Panc1 (cell line): ENCODE data around the gene C2orf76. TPM values are rescaled to one million over a fixed set of nuclear protein-coding genes. Genes with fewer than 3 reads are reported as not detected.

Experiments used
- ATAC-seq: fragments of 200-7000 bp; cut with Tn5 transposase; 2 replicates; pipeline ENCODE4 v1.9.1; 2020; ENCODE audit warnings: mild to moderate bottlenecking, moderate library complexity
- BruUV-seq: library from RNA; stranded (reverse); fragments of 400-500 nt; replicated peaks from 2 replicates; lab custom pipeline; 2021; lab: Mats Ljungman, UMichigan
- CTCF ChIA-PET: fragments of 300-600 bp; sonication (Branson Sonifier 250); formaldehyde crosslinking; loops from one replicate; lab custom pipeline; 2022; ENCODE audit warnings: antibody characterized with exemption; lab: Charles Lee
- POLR2A ChIA-PET: fragments of 300-600 bp; sonication (Branson Sonifier 250); formaldehyde crosslinking; loops from one replicate; lab custom pipeline; 2022; ENCODE audit warnings: antibody characterized with exemption; lab: Charles Lee
- DNase-seq: peaks from one replicate; pipeline ENCODE4 v3.0.0-alpha.2; 2010; ENCODE audit warnings: low read depth, low spot score
- H3K27ac ChIP-seq: 2 replicates; pipeline ENCODE4 v1.5.1; 2011; ENCODE audit warnings: mild to moderate bottlenecking, low read length, inconsistent platforms
- H3K27me3 ChIP-seq: fragments of 200-500 bp; sonication (Bioruptor generic); 2 replicates; pipeline ENCODE4 v1.6.0; 2014; ENCODE audit warnings: low read length, inconsistent platforms; ENCODE audit not compliant: control insufficient read depth, insufficient read depth
- H3K36me3 ChIP-seq: fragments of 200-500 bp; sonication (Bioruptor generic); 2 replicates; pipeline ENCODE4 v1.5.1; 2014; ENCODE audit warnings: inconsistent platforms, mild to moderate bottlenecking, low read length, moderate library complexity; ENCODE audit not compliant: control insufficient read depth, insufficient read depth
- H3K4me1 ChIP-seq: 2 replicates; pipeline ENCODE4 v1.5.1; 2011; ENCODE audit warnings: inconsistent platforms, mild to moderate bottlenecking, low read length, moderate library complexity; ENCODE audit not compliant: control insufficient read depth, insufficient read depth
- H3K4me3 ChIP-seq, 2 experiments: 2 replicates each; pipeline ENCODE4 v1.5.1; 2011 to 2012; ENCODE audit warnings: low read depth in 2 of 2, low read length in 2 of 2, mild to moderate bottlenecking in 2 of 2, inconsistent platforms in 1 of 2, moderate library complexity in 1 of 2
- H3K9me3 ChIP-seq: fragments of 200-500 bp; sonication (Bioruptor generic); 2 replicates; pipeline ENCODE4 v1.5.1; 2014; ENCODE audit warnings: low read depth, mild to moderate bottlenecking, inconsistent platforms, low read length, moderate library complexity; ENCODE audit not compliant: control insufficient read depth, insufficient read depth
- POLR2AphosphoS5 ChIP-seq: IDR thresholded peaks from 2 replicates; pipeline ENCODE4 v1.6.1; 2012; ENCODE audit warnings: mild to moderate bottlenecking, low read depth, low read length, moderate library complexity
- REST ChIP-seq, 2 experiments: IDR thresholded peaks; 2 replicates each; pipeline ENCODE4 v1.6.1; 2011 to 2012; ENCODE audit warnings: low read depth in 2 of 2, control low read depth in 1 of 2, low read length in 1 of 2, mild to moderate bottlenecking in 1 of 2, moderate library complexity in 1 of 2; ENCODE audit not compliant: insufficient read depth in 1 of 2
- SIN3A ChIP-seq: IDR thresholded peaks from 2 replicates; pipeline ENCODE4 v1.6.1; 2012; ENCODE audit warnings: low read depth, mild to moderate bottlenecking, low read length, moderate library complexity, borderline replicate concordance; ENCODE audit not compliant: insufficient read depth
- TCF7L2 ChIP-seq: IDR thresholded peaks from 2 replicates; pipeline ENCODE4 v1.6.1; 2011; ENCODE audit warnings: mild to moderate bottlenecking, low read depth, low read length, inconsistent platforms
- in situ Hi-C: cut with HindIII; loops from 2 replicates; pipeline ENCODE4 v1.10.0; 2016; ENCODE audit warnings: low sequenced_read_pairs, low pct_unique_long_range_greater_than_20kb
- intact Hi-C: fragments of 100-400 bp; cut with micrococcal nuclease; formaldehyde crosslinking; loops from one replicate; pipeline ENCODE4 v1.10.0; 2022; ENCODE audit not compliant: unreplicated experiment
- total RNA-seq: library from RNA; stranded (reverse); gene quantifications from one replicate; pipeline ENCODE4 v1.2.1, GENCODE V29; 2021; ENCODE audit not compliant: unreplicated experiment
- TF ChIP-seq, protein P1 (sequence below): fragments of 450-650 bp; IDR thresholded peaks from 2 replicates; pipeline ENCODE4 v1.5.1; 2017; ENCODE audit warnings: mild to moderate bottlenecking

Gene C2orf76
- total RNA-seq, 1 experiment from 2014 or later, result 22.7 TPM

GRCh38 chr2:119350311-119350998, 16.2 kb downstream of the C2orf76 start:
- CTCF ChIA-PET, result no interaction called here
- no peak for ATAC-seq

GRCh38 chr2:119349289-119349688, 17.3 kb downstream of the C2orf76 start:
- TF ChIP-seq, protein P1, sequence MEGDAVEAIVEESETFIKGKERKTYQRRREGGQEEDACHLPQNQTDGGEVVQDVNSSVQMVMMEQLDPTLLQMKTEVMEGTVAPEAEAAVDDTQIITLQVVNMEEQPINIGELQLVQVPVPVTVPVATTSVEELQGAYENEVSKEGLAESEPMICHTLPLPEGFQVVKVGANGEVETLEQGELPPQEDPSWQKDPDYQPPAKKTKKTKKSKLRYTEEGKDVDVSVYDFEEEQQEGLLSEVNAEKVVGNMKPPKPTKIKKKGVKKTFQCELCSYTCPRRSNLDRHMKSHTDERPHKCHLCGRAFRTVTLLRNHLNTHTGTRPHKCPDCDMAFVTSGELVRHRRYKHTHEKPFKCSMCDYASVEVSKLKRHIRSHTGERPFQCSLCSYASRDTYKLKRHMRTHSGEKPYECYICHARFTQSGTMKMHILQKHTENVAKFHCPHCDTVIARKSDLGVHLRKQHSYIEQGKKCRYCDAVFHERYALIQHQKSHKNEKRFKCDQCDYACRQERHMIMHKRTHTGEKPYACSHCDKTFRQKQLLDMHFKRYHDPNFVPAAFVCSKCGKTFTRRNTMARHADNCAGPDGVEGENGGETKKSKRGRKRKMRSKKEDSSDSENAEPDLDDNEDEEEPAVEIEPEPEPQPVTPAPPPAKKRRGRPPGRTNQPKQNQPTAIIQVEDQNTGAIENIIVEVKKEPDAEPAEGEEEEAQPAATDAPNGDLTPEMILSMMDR, result no peak
- TF ChIP-seq TCF7L2 (no peak), POLR2AphosphoS5 (no peak), REST (IDR thresholded peaks at IDR 0.05; ENCODE audit: insufficient read depth in 1 of 2, low read depth in 2 of 2, low read length in 1 of 2) (no peak), SIN3A (no peak)
- POLR2A ChIA-PET, result no interaction called here
- no TSS peak for BruUV-seq
- CTCF ChIA-PET, result interaction anchor here (0.6 to 0.8 kb wide), 2 partner anchors 13 to 272 kb away, joined by 5 to 7 read pairs; no protein-coding TSS in a partner anchor
- Histone ChIP-seq H3K4me1 (no peaks in the 10 kb centered on the region), H3K27ac (no peak overlapping the region), H3K36me3 (no peaks in the 10 kb centered on the region), H3K4me3 (no peak overlapping the region), H3K9me3 (no peaks in the 10 kb centered on the region), H3K27me3 (no peaks in the 10 kb centered on the region)
- ATAC-seq (no peak), DNase-seq (no peak)
- in situ Hi-C loops, result no loop called here
- intact Hi-C loops, result no loop called here

More at GRCh38 chr2:119350311-119350998, 16.2 kb downstream of the C2orf76 start:
- Histone ChIP-seq H3K27me3 (no peaks in the 10 kb centered on the region), H3K36me3 (no peaks in the 10 kb centered on the region), H3K4me3 (no peak overlapping the region), H3K9me3 (no peaks in the 10 kb centered on the region), H3K4me1 (no peaks in the 10 kb centered on the region), H3K27ac (no peak overlapping the region)
- no TSS peak for BruUV-seq
- no peak for DNase-seq
- POLR2A ChIA-PET, result no interaction called here
- intact Hi-C loops (no loop called here), in situ Hi-C loops (no loop called here)
- TF ChIP-seq REST (IDR thresholded peaks at IDR 0.05; ENCODE audit: insufficient read depth in 1 of 2, low read depth in 2 of 2, low read length in 1 of 2), result no peak
- TF ChIP-seq POLR2AphosphoS5, result no peak
- TF ChIP-seq, protein P1, result no peak
- TF ChIP-seq SIN3A, result no peak
- no peak for TF ChIP-seq TCF7L2
